NCI-H510A treated with DMSO at 0.1 percent for 48 hours (cell line): ENCODE results near the gene ATRX.
"Not testable (repeated sequence)": the region's sequence is repeated elsewhere in the genome, so short reads cannot be mapped to it uniquely, and the experiment has no call there.

Experiments used
- DNase-seq: peaks from one replicate; lab custom pipeline; 2025; lab: John Stamatoyannopoulos, UW

Gene ATRX

DNA sequence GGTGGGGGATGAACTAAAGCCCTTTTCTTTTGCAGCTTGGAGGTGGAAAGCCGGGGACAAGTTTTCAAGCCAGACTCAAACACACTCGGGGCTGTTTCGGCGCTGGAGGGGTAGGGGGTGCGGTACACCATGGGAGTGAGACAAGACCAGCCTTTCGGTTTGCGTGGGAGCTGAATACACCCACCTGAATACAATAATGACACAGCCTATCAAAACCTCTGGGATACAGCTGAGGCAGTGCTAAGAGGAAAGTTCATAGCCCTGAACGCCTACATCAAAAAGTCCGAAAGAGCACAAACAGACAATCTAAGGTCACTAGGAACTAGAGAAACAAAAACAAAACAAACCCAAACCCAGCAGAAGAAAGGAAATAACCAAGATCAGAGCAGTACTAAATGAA is 163.3 kb downstream of the ATRX start:
- no peak for DNase-seq

DNA sequence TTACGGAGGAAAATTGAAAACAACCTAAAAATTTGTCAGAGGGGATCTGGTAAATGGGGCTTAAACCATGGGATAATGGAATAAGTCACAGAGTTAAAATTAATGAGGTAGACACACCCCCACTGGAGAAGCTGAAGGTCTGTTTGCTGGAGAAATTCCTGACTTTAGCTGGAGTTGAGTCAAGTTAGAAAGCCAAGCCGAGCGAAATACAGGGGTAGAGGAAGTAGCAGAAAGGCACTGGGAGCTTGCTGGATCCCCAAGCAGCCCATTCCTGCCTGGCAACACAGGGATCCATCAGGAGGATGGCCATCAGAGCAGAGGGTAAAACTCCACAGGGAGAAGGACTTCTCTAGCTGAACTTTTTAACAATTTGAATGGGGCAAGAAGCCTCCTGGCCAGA is 163.8 kb downstream of the ATRX start:
- DNase-seq = no peak

DNA sequence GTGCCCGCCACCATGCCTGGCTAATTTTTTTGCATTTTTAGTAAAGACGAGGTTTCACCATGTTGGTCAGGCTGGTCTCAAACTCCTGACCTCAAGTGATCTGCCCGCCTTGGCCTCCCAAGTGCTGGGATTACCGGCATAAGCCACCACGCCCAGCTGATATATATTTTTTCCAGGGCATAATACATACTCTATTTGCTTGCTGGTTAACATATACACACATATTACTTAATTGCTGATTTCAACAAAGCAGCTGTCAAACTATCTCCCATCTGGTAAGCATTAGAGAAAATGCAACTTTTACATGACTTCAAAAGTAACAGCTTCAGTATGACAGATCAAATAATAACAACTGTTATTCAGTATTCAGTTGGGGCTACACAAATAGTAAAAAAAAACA is 164.6 kb downstream of the ATRX start:
- not testable (repeated sequence) for DNase-seq

DNA sequence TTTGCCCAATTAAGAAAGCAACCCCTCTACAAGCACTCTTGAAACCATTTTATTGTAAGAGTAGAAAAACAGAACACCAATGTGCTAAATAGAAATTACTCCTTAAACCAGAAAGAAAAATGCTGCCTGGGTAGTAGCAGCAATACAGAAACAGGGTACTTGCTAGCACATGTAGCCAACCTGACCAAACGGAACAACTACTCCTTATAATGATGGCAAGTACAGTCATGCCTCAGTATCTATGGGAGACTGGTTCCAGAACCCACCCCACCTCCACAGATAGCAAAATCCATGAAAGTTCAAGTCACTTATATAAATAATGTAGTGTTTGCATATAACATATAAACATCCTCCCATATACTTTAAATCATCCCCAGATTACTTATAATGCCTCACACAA is 168.8 kb downstream of the ATRX start:
- no peak for DNase-seq

DNA sequence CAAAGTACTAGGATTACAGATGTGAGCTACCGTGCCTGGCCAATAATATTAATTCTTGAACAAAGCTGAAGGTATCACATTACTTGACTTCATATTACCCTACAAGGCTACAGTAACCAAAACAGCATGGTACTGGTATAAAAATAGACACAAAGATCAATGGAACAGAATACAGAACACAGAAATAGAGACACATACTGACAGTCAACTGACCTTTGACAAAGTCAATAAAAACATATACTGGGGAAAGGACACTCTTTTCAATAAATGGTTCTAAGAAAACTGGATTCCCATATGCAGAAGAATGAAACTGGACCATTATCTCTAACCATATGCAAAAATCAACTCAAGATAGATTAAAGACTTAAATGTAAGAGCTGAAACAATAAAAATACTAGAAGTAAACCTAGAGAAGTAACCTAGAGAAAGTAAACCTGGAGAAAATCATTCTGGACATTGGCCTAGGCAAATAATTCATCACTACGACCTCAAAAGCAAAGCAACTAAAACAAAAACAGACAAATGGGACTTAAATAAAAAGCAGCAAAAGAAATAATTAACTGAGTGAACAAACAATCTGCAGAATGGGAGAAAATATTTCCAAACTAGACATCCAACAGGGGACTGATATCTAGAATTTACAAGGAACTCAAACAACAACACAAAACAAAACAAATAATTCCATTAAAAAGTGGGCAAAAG is 182.2 kb downstream of the ATRX start:
- no peak for DNase-seq

DNA sequence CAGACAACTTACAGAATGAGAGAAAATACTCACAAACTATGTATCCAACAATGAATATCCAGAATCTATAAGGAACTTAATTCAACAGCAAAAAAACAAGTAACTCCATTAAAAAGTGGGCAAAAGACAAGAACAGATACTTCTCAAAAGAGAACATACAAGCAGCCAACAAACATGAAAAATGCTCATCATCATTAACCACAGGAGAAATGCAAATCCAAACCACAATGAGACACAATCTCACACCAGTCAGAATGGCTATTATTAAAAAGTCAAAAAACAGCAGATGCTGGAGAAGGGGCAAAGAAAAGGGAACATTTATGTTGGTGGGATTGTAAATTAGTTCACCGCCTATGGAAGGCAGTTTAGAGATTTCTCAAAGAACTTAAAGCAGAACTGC is 188.5 kb downstream of the ATRX start:
- DNase-seq = no peak

DNA sequence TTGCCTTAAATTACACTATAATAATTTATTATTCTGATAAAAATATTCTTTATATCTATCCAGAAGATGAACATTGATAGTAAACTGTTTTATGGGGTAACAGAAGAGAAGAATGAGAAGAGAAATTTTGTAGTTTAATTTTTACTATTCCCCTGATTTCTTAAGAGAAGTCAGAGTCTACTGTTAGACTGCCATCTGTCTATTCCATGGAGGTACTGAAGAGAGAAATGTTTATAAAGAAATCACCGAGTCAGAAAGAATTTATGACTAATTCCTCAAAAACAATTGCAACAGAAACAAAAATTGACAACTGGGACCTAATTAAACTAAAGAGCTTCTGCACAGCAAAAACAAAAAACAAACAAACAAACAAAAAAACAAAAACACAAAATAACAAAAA is 188.9 kb downstream of the ATRX start:
- DNase-seq = no peak

DNA sequence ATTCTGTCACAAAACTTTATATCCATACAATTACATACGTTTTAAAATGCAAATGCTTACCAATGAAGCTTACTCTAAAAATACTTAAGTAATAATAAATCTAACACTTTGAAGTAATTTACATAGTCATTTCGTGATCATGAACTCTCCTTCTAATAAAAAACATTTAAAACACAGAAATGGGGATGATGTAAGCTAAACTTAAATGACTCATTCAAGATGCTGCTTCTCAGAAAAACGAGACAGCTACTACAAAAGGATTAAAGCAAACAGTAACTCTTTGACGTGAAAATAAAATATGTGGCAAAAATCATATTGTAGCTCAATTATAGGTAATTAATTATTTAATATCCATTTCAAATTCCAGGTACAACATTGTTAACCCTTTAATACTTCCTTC is 190.2 kb downstream of the ATRX start:
- DNase-seq = no peak

DNA sequence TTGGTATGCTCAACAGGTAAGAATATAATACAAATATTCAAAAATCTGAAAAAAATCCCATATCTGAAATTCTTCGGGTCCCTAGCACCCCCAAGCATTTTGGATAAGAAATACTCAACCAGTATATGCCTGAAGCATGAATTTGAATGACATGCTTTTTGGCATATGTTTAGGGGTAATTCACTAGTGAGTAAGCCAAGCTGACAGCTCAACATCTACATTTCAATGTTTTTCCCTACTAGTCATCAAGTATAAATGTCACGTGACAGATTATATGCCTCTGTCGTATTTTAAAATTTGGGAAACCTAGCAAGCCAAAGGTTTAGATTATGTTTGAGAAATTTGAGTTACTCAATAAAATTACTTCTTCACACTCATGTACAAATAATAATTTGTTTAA is 213.7 kb downstream of the ATRX start:
- no peak for DNase-seq

DNA sequence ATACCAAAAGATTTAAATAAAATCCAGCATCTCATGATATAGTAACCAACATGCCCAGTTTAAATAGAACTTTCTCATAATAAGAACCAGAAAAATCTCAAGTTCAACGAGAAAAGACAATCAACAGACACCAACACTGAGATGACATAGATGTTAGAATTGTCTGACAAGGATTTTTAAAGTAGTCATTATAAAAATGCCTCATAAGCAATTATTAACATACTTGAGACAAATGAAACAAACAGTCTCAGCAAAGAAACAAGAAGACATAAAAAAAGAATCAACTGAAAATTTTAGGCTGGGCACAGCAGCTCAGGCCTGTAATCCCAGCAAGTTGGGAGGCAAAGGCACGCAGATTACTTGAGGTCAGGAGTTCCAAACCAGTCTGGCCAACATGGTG is 220.7 kb downstream of the ATRX start:
- DNase-seq = no peak

DNA sequence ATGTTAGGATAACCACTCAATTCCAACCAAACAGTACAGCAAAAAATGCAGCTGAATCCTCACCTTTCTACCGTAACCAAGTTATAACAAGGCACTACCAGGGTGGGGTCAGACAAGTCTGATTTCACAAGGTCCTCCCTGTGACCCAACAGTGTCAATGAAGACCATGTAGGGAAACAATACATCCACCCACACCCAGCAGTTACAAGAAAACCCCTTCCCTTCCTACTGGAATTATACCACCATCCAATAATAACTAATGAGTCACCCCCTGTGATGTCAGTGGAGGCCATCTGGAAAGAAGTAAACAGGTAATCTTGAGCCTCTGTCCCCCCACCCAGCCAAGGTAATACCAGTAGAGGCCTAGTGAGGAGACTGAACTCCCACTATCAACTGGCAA is 221.2 kb downstream of the ATRX start:
- DNase-seq = no peak

DNA sequence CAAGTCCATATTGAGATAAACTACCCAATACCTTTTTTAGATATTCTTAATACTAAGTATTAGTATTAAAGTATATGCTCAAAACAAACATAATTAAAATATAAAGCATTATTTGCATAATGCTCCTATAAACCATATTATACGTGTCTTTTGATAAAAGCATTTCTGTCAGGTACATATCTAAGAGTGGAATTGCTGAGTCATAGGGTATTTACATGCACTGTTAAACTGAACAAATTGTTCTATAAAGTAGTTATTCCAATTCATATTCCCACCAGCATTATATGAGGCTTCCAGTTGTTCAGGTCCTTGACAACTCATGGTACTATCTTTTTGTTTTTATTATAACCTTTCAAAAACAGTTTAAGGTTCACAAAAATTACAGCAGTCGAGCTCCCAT is 224.6 kb downstream of the ATRX start:
- no peak for DNase-seq

DNA sequence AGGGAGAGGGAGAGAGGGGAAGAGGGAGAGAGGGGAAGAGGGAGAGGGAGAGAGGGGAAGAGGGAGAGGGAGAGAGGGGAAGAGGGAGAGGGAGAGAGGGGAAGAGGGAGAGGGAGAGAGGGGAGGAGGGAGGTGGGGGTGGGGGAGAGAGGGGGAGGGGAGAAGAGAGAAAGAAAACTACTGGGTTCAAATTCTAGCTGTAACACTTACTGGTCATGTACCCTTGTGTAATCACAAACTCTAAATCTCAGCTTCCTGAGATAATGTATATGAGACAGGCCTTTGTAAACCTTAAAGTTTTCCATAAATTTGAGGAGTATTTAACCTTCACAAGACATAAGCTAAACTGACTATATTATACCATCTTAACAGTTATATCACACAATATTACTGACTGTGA is 229.7 kb downstream of the ATRX start:
- DNase-seq = no peak

DNA sequence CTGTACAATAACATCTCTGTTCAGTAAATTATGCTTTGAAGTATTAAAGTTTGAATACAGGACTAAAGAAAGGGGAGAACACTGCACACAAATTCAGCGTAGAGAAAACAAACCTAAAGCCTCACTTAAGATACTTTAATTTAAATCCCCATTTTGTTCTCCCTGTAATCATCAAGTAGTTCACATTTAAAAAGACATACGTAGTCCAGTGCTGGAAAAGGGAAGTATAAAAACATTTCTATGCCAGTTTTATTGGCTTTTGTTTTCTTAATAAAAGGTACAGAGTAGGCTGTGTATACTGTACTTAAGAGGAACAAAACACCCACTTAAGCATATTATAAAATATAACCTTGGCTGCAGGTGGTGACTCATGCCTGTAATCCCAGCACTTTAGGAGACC is 237.3 kb downstream of the ATRX start:
- DNase-seq = no peak

DNA sequence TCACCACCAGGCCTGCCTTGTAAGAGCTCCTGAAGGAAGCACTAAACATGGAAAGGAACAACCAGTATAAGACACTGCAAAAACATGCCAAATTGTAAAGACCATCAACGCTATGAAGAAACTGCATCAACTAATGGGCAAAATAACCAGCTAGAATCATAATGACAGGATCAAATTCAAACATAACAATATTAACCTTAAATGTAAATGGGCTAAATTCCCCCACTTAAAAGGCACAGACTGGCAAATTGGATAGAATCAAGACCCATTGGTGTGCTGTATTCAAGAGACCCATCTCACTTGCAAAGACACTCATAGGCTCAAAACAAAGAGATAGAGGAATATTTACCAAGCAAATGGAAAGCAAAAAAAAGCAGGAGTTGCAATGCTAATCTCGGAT is 246.2 kb downstream of the ATRX start:
- not testable (repeated sequence) for DNase-seq

DNA sequence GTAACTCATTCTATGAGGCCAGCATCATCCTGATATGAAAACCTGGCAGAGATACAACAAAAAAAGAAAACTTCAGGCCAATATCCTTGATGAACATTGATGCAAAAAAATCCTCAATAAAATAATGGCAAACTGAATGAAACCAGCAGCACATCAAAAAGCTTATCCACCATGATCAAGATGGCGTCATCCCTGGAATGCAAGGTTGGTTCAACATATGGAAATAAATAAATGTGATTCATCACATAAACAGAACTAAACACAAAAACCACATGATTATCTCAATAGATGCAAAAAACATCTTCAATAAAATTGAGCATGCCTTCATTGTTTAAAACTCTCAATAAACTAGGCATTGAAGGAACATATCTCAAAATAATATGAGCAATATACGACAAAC is 254.8 kb downstream of the ATRX start:
- not testable (repeated sequence) for DNase-seq

DNA sequence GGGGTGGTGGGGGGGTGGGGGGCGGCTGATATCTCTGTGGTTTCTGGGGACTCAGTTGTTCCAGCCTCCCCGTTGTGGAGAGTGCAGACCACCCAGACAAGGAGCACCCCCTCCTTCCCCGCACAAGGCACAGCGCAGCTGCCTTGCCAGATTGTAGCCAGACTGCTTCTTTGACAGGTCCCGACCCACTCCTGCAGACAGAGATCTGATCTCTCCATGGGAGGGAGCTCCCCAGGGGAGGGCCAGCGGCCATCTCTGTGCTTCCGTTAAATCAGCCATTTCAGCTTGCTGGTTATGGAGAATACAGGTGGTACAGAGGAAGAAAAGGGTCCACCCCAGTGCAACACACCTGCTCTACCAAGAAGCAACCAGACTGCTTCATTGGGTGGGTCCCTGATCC is 258.0 kb downstream of the ATRX start:
- DNase-seq = no peak

DNA sequence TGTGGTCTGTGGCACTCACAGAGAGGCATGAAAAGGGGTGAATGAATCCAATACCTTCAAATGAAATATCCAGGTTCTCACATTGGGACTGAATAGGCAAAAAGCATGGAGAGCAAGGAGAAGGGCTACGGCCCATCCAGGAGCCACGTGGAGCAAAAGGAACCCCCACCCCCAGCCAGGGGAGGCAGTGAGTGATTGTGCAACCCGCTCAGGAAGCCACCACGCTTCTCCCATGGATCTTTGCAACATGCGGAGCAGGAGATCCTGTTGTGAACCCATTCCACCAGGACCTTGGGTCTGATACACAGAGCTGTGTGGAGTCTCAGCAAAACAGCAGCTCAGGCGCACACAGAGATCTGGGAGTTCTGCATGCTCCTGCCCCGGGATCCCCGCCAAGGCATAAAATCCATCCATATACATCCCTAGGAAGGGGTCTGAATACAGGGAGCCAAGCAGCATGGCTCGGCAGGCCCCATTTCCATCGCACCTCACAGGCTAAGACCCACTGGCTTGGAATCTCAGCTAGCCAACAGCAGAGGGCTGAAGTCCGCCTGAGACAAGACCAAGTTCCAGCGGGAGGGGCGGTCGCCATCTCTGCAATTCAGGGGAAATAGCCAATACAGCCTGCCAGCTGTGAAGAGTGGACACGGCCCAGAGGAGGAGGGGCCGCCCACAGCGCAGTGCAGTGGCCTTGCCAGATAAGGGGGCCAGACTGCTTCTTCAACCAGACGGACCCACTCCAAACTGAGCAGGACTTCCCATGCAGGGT is 258.6 kb downstream of the ATRX start:
- DNase-seq = no peak

DNA sequence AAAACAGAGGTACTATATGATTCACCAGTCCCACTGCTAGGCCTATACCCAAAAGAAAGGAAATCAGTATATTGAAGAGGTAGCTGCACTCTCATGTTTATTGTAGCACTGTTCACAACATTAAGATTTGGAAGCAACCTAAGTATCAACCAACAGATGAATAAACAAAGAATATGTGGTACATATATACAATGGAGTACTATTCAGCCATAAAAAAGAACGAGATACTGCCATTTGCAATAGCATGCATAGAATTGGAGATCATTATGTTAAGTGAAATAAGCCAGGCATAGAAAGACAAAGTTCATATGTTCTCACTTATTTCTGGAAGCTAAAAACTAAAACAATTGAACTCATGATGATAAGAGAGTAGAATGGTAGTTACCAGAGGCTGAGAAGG is 266.3 kb downstream of the ATRX start:
- no peak for DNase-seq

DNA sequence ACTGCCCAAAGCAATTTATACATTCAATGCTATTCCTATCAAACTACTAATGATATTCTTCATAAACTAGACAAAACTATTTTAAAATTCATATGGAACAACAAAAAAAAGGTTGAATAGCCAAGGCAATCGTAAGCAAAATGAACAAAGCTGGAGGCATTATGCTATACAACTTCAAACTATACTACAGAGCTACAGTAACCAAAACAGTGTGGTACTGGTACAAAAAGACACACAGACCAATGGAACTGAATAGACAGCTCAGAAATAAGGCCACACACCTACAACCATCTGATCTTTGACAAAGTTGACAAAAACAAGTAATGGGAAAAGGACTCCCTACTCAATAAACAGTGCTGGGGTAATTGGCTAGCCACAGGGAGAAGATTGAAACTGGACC is 271.8 kb downstream of the ATRX start:
- no peak for DNase-seq

DNA sequence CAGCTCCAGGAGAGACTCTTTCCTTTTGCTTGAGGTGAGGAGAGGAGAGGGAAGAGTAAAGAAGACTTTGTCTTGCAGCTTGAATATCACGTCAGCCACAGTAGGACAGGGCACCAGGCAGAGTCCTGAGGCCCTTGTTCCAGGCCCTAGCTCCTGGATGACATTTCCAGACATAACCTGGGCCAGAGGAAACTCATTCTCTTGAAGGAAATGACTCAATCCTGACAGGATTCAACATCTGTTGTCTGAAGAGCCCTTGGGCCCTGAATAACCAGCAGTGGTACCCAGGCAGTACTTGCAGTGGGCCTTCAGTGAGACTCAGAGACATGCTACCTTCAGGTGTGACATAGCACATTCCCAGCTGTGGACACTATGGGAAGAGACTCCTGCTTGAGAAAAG is 276.0 kb downstream of the ATRX start:
- no peak for DNase-seq

DNA sequence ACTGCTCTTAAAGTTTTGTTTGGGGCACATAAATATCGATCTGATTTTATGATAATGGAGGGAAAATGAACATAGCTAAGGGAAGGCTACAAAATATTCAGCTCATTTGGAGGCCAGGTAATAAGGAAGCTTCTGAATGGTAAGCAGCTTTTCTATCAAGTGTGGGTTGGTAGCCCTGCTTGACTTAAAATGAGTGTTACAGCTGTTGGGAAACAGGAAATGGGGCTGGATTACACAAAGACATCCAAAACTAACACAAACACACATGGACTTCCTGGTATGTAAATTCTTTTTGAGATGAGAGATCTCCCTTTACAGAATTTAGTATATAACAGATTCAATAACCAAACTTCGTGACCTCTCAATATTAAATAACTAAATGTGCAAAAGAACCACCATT is 280.8 kb downstream of the ATRX start:
- DNase-seq = no peak

DNA sequence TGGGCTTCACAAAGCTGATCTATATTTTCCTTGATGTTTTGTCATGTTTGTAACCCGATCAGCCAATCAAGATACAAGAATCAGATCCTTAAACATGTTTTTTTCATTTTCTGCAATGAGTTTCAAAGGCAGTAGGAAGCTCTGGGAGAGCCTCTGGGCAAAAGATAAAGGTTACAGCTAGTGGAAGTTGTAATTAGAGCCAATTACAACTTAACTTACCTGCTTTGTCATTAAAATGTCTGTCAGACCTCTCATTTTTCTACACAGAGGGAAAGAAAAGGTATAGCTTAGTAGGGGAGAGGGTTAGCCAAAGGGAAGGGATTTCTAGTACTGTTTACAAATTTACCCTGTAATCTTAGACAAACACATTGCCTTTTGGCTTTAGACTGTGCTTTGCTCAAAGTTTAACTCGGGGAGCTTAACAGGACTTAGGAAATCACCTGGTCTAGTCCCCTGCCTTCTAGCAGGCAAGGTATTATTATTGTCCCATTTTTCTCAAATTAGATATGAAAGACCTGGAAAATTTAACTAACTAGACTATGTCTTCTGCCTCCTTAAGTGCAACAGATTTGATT is 283.0 kb downstream of the ATRX start:
- DNase-seq = no peak

DNA sequence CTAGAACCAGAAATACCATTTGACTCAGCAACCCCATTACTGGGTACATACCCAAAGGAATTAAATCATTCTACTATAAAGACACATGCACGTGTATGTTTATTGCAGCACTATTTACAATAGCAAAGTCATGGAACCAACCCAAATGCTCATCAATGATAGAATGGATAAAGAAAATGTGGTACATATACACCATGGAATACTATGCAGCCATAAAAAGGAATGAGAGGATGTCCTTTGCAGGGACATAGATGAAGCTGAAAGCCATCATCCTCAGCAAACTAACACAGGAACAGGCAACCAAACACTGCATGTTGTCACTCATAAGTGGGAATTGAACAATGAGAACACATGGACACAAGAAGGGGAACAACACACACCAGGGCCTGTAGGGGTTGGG is 285.9 kb downstream of the ATRX start:
- not testable (repeated sequence) for DNase-seq
